Measurements from ENCODE around the gene RASA4B.
"Not testable (repeated sequence)": the region's sequence is repeated elsewhere in the genome, so short reads cannot be mapped to it uniquely, and the experiment has no call there.

The RASA4B gene

GRCh38 chr7:102472126-102473041, 45.2 kb downstream of the RASA4B start:
- DNase-seq: no peak

GRCh38 chr7:102471791-102472125, 45.8 kb downstream of the RASA4B start:
- DNase-seq: no peak

GRCh38 chr7:102469972-102470825, 47.4 kb downstream of the RASA4B start:
- DNase-seq: no peak

GRCh38 chr7:102469351-102469971, 48.1 kb downstream of the RASA4B start:
- DNase-seq: no peak

GRCh38 chr7:102468478-102469350, 48.9 kb downstream of the RASA4B start:
- no peak for DNase-seq

GRCh38 chr7:102467581-102468477, 49.7 kb downstream of the RASA4B start:
- DNase-seq: no peak

- no peak for DNase-seq
Observed at GRCh38 chr7:102466097-102466496, 51.5 kb downstream of the RASA4B start.

- DNase-seq: peak; percentile 97
Observed at GRCh38 chr7:102464577-102465280, 52.8 kb downstream of the RASA4B start, which contains the start of the genes ALKBH4 and LRWD1. TSS of gene ALKBH4 (minus strand) at chr7:102464863. CDS start at chr7:102464836, 27 bp downstream. TSS of gene LRWD1 (plus strand) at chr7:102464984. CDS start at chr7:102465081, 97 bp downstream.

GRCh38 chr7:102463841-102464576, 53.6 kb downstream of the RASA4B start:
- DNase-seq: no peak

- no peak for DNase-seq
Observed at GRCh38 chr7:102460467-102460866, 57.1 kb downstream of the RASA4B start.

- DNase-seq: no peak
Observed at GRCh38 chr7:102459221-102459844, 58.2 kb downstream of the RASA4B start.

GRCh38 chr7:102457352-102457924, 60.1 kb downstream of the RASA4B start:
- DNase-seq: no peak

- no peak for DNase-seq
Observed at GRCh38 chr7:102456327-102456726, 61.2 kb downstream of the RASA4B start.

GRCh38 chr7:102455596-102455995, 62.0 kb downstream of the RASA4B start:
- DNase-seq: no peak

- not testable (repeated sequence) for DNase-seq
Observed at GRCh38 chr7:102454932-102455331, 62.6 kb downstream of the RASA4B start.

- no peak for DNase-seq
Observed at GRCh38 chr7:102454468-102454867, 63.1 kb downstream of the RASA4B start.

GRCh38 chr7:102453319-102453718, 64.3 kb downstream of the RASA4B start:
- DNase-seq: no peak

GRCh38 chr7:102452451-102452850, 65.1 kb downstream of the RASA4B start:
- DNase-seq: no peak
